Heart left ventricle (tissue), 13 donors: ENCODE measurements around the gene TNFAIP8L3.

ENCODE experiments used
- POLR2A ChIP-seq, 2 donors: fragments of 450-650 bp; IDR thresholded peaks; one replicate each; pipeline ENCODE4 v1.6.1; 2017; ENCODE audit warnings: antibody characterized with exemption in 2 of 2, mild to moderate bottlenecking in 2 of 2, moderate library complexity in 2 of 2
- TF ChIP-seq, protein P1 (sequence below), 12 donors: fragments of 200-600 bp; sonication (generic) in 4 of 12; IDR thresholded peaks; one replicate each; pipeline versions ENCODE4 v1.5.0 to v1.8.0; 2018 to 2022; ENCODE audit warnings: antibody characterized with exemption in 12 of 12, mild to moderate bottlenecking in 5 of 12
- donor health status: ischemic (EF 13 %, LVEDD 7.1; RV severe dilation, severe dysfunction).
- donor health status: DM: no; HTN: yes; CAD: no.
- donor health status: DM: no; HTN: no; CAD: no.
- donor health status: ischemic (EF 25% LVEDD 6.9; RV normal size, moderate dysfunction).
- donor health status: ischemic (EF 25% LVEDD 5.7; RV mildly dilated, moderate dysfunction).
- donor health status: ischemic (EF 35%, LVEDD 5.7; RV mildly dilated, moderate dysfunction).
- donor health status: nonischemic (EF 11% LVEDD 7.7; RV severe dilation, severe dysfunction).
- donor health status: DM: yes; HTN: yes; CAD: no.
- donor health status: PGD.
- donor health status: ischemic (EF 29% LVEDD 5.4; RV normal size, mild dysfunction).
- donor health status: nonischemic (EF 23%, LVEDD 6.1; RV moderate dilation, normal function).

DNA sequence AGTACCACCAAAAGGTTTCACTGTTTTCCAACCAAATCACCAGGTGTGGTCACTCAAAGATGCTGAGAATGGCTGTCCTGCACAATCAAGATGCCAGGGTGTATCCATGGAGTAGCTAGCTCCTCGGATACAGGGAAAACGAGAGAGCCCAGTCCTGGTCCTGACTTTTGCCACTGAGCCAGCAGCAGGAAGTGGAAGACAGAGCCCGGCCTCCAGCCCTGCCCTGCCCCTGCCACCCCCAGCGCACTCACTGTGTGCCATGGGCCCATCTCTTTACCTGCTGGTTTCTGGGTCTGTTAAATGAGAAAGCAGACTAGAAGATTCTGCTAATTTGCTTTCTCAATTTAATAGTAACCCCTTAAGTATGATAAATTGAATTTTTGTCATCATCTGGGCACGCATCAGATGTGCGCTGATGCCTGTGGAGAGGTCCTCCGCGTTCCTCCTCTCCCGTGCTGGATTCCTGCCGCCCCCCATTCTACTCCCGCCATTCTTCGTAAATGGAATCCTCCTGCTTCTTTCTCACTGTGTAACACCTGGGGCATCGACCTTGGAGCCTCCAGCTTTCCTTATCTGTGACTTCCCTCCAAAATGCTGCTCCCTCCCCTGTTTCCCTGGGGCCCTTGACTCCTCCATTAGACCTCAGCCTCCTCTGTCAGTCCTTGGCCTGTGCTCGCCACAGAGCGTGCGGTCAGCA is 18.0 kb downstream of the TNFAIP8L3 start:
- TF ChIP-seq, protein P1, sequence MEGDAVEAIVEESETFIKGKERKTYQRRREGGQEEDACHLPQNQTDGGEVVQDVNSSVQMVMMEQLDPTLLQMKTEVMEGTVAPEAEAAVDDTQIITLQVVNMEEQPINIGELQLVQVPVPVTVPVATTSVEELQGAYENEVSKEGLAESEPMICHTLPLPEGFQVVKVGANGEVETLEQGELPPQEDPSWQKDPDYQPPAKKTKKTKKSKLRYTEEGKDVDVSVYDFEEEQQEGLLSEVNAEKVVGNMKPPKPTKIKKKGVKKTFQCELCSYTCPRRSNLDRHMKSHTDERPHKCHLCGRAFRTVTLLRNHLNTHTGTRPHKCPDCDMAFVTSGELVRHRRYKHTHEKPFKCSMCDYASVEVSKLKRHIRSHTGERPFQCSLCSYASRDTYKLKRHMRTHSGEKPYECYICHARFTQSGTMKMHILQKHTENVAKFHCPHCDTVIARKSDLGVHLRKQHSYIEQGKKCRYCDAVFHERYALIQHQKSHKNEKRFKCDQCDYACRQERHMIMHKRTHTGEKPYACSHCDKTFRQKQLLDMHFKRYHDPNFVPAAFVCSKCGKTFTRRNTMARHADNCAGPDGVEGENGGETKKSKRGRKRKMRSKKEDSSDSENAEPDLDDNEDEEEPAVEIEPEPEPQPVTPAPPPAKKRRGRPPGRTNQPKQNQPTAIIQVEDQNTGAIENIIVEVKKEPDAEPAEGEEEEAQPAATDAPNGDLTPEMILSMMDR (IDR thresholded peaks at IDR 0.05), result no peak
- TF ChIP-seq POLR2A (IDR thresholded peaks at IDR 0.05), result no peak
